Bronchial epithelial cell (primary cell): ENCODE data around the gene RUVBL1. TPM values are rescaled to one million over a fixed set of nuclear protein-coding genes. Genes with fewer than 3 reads are reported as not detected.
A peak's percentile ranks its signal among the peaks of the same experiment; 100 is the strongest.

Experiments
- DNase-seq: peaks from one replicate; pipeline ENCODE4 v3.0.0-alpha.2; 2010; ENCODE audit warnings: low read depth
- FAIRE-seq: peaks from 2 replicates; lab custom pipeline; 2011; peaks lifted over from hg19 to GRCh38; lab: Jason Lieb, UNC
- H3K27me3 ChIP-seq: 2 replicates; pipeline ENCODE4 v1.5.1; 2011; ENCODE audit warnings: low read length; ENCODE audit not compliant: control insufficient read depth, insufficient read depth
- H3K36me3 ChIP-seq: 2 replicates; pipeline ENCODE4 v1.5.1; 2011; ENCODE audit warnings: low read length; ENCODE audit not compliant: control insufficient read depth, insufficient read depth
- H3K4me3 ChIP-seq: 2 replicates; pipeline ENCODE4 v1.5.1; 2011; ENCODE audit warnings: mild to moderate bottlenecking, low read depth, low read length, control low read depth
- CTCF ChIP-seq: IDR thresholded peaks from 2 replicates; pipeline ENCODE4 v1.5.1; 2011; ENCODE audit warnings: mild to moderate bottlenecking, moderate library complexity, low read length, control low read depth, inconsistent platforms; ENCODE audit not compliant: insufficient read depth, severe bottlenecking
- total RNA-seq: library from RNA; depleted of rRNA; stranded (reverse); fragments of >200 nt; gene quantifications from 2 replicates; pipeline ENCODE4 v1.2.1, GENCODE V29; 2014

Gene RUVBL1
- total RNA-seq, 1 donor from 2014 or later = 60.8 TPM

GRCh38 chr3:128062033-128062745, 61.4 kb downstream of the RUVBL1 start:
- H3K36me3 ChIP-seq = peaks cover 47% of the 10 kb centered on the region
- no peak overlapping the region for H3K4me3 ChIP-seq
- no peak for FAIRE-seq
- H3K27me3 ChIP-seq = no peaks in the 10 kb centered on the region
- DNase-seq = no peak
- TF ChIP-seq CTCF = no peak

- FAIRE-seq (no peak), DNase-seq (peak; percentile 87)
- Histone ChIP-seq H3K4me3 (no peak overlapping the region), H3K27me3 (no peaks in the 10 kb centered on the region), H3K36me3 (peaks cover 44% of the 10 kb centered on the region)
- no peak for TF ChIP-seq CTCF
These were observed 62.9 kb downstream of the RUVBL1 start for GRCh38 chr3:128060473-128061381.

GRCh38 chr3:128056258-128056657, 67.4 kb downstream of the RUVBL1 start:
- TF ChIP-seq CTCF = no peak
- Histone ChIP-seq H3K27me3 (no peaks in the 10 kb centered on the region), H3K36me3 (peaks cover 30% of the 10 kb centered on the region), H3K4me3 (no peak overlapping the region)
- DNase-seq (no peak), FAIRE-seq (no peak)

GRCh38 chr3:128054367-128054766, 69.2 kb downstream of the RUVBL1 start:
- Histone ChIP-seq H3K4me3 (peak overlapping the region; percentile 94), H3K36me3 (peaks cover 15% of the 10 kb centered on the region), H3K27me3 (no peaks in the 10 kb centered on the region)
- peak; percentile 69 for DNase-seq
- TF ChIP-seq CTCF = no peak
- no peak for FAIRE-seq

GRCh38 chr3:128053614-128054013, 70.0 kb downstream of the RUVBL1 start:
- no peak for TF ChIP-seq CTCF
- Histone ChIP-seq H3K27me3 (no peaks in the 10 kb centered on the region), H3K4me3 (peak overlapping the region; percentile 94), H3K36me3 (peaks cover 15% of the 10 kb centered on the region)
- FAIRE-seq (no peak), DNase-seq (no peak)
